NCI-H460 (cell line): ENCODE results near the gene INPP4A. TPM values are rescaled to one million over a fixed set of nuclear protein-coding genes. Genes with fewer than 3 reads are reported as not detected.
A peak's percentile ranks its signal among the peaks of the same experiment; 100 is the strongest.

Source experiments
- DNase-seq: peaks from one replicate; pipeline ENCODE4 v3.0.0-alpha.2; 2016; ENCODE audit warnings: low read depth; ENCODE audit errors: extremely low read depth
- total RNA-seq: library from RNA; depleted of rRNA; stranded (reverse); fragments of >200 nt; shearing (Covaris generic); gene quantifications from 2 replicates; pipeline ENCODE4 v1.2.3, GENCODE V29; 2014

Gene INPP4A
- total RNA-seq, 1 experiment from 2014 or later: 16.7 TPM

GRCh38 chr2:98473995-98474780 is 29.5 kb downstream of the INPP4A start:
- DNase-seq: no peak

GRCh38 chr2:98474979-98475632 is 30.4 kb downstream of the INPP4A start:
- no peak for DNase-seq

DNA sequence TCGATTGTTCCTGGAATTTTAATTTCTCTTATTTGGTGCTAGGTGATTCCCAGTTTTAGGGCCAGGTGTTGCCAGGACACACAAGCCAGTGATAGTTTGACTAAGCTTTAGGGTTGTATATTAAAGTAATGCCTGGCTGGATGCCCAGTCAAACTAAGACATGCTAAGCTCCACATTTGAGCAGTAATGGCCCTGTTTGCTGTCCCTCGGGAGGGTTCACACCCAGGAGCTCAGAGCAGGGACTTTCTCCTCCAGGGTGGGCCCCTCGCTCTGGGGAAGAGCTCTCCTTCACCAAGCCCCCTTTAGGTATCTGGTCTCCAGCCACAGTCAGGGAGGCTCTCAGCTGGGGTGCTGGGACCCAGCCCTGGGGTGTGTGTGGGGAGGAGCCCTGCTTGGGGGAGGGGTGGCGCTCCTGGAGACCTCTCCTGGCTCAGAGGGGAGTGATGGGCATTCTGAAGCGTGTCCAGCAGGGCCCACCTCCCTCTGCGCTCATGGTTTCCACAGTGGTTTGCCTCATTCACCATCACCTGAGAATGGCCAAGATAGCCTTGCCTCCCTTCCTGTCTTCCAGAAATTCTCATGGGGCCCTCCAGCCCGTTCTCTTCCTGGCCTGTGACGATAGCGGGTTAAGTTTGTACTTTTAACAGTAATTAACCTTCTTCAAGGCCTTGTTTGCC is 31.7 kb downstream of the INPP4A start:
- no peak for DNase-seq

- DNase-seq: no peak
Observed at GRCh38 chr2:98477036-98477435, 32.4 kb downstream of the INPP4A start.

GRCh38 chr2:98477506-98477905 is 32.8 kb downstream of the INPP4A start:
- no peak for DNase-seq

DNA sequence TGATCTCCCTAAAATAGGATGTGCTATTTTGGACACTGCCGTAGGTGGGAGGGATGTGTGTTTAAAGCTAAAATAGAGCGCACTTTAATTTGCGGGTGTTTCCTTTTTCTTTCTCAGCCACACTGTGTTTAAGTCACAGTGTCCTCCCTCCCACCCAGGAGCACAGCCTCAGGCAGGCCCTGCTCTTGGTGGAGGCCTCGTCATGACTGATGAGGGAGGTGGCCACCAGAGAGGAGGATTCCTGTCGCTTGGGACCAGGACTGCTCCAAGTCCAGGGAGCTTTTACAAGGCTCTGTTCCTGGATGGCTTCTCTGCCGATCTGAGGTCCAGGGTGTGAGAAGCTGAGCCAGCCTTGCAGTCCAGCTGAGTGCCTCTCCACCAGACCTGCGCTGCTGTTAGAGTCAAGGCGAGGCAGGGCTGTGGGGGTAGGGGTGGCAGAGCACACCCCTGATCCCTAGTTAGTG is 33.5 kb downstream of the INPP4A start:
- DNase-seq: no peak

DNA sequence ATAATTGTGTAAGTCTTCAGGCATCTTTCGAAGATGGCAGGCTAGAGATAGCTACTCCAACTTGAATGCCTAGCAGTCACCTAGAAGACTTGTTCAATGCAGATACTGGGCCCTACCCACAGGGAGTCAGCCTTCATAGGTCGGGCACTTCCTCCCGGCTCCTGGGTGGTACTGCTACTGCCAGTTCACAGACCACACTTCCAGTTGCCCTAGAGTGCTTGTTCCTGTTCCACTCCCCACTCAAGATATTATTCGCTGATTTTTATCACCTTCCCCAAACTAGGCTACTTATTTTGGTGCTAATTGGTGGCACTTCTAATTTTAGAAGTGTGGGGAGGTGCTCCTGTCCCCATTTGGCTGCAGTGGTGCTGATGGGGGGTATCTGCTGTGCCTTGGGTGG is 34.2 kb downstream of the INPP4A start:
- no peak for DNase-seq

DNA sequence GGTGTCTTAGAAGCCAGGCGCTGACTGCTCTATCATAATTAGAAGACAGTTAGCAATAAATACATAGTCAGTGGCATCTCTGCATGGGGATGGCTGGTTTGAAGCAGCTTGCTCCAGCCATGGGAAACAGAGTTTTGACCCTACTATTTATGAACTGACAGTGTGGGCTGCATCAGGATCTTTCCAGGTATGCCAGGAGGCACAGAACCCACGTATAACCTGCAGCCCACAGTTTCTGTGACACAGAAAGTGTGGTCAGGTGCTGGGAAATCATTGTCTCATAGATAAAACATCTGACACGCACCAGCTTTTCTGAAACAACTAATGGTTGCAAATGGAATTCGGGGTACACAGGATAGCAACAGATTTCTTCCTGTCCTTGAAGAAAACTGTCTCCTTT is 34.7 kb downstream of the INPP4A start:
- no peak for DNase-seq

- DNase-seq: no peak
Observed at GRCh38 chr2:98479959-98480524, 35.4 kb downstream of the INPP4A start.

- DNase-seq: no peak
Observed at GRCh38 chr2:98480598-98480997, 35.9 kb downstream of the INPP4A start.

DNA sequence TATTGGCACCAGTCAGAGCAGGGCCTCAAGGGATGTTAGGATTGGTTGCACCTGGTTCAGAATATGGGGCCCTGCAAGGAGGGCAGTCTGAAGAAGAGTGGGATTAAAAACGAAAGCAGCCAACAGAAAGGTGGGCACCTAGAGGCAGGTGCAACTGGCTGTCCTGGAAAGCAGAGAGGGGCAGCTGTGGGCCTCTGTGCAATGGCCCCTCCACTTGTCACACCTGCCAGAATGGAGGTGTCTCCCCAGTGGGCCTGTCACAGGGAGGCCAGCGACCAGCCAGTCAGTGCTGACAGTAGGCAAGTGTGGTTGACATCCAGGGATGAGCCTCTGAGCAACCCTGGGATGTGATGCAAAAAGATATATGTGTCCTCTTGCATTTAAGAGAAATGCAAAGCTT is 37.7 kb downstream of the INPP4A start:
- no peak for DNase-seq

DNA sequence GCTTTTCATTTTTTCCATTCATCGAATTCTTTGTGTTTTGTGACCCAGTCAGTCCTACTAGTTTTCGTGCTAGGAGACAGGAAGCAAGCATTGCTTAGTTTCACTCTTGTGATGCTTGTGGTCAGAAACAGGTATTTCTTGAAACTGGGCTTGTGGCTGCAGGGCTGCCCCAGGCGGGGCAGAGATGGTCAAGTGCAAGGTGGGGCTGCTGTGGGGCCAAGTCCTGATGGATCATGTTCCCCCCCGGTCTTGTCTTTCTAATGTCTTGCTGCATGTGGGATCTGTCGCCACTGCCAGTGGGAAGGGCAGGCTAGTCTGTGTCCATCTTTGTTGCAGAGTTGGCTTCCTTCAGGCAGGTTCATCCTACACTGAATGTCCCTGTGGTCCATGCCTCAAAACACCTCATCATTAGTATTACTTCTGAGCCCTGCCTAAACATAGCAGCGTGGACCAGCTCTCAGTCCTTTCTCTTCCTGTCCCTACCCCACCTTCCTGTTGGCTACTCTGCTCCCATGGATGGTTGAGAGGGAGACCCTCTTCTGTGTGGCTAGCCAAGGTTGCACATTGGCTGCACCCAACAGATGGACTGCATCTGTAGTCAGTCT is 38.7 kb downstream of the INPP4A start:
- DNase-seq: no peak

GRCh38 chr2:98484121-98484557 is 39.5 kb downstream of the INPP4A start:
- no peak for DNase-seq

GRCh38 chr2:98484652-98485452 is 40.2 kb downstream of the INPP4A start:
- DNase-seq: no peak

DNA sequence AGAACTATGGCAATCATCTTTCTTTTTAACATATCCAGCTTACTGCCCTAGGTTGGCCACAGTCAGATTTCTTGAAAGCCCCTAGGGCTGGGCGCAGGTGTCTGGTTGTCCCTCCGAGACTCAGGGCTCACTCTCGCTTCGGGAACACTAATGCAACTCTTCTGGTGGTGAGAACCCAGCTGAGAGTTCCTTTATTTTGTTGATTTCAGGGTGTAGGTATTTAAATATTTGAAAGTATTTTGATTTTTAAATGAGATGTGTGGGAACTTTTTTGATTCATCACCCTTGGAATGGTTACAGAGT is 40.7 kb downstream of the INPP4A start:
- DNase-seq: no peak

GRCh38 chr2:98486374-98486981 is 41.8 kb downstream of the INPP4A start:
- no peak for DNase-seq

- DNase-seq: no peak
Observed at GRCh38 chr2:98487101-98487805, 42.6 kb downstream of the INPP4A start.

- peak; percentile 9 for DNase-seq
Observed at GRCh38 chr2:98487806-98488189, 43.1 kb downstream of the INPP4A start.

DNA sequence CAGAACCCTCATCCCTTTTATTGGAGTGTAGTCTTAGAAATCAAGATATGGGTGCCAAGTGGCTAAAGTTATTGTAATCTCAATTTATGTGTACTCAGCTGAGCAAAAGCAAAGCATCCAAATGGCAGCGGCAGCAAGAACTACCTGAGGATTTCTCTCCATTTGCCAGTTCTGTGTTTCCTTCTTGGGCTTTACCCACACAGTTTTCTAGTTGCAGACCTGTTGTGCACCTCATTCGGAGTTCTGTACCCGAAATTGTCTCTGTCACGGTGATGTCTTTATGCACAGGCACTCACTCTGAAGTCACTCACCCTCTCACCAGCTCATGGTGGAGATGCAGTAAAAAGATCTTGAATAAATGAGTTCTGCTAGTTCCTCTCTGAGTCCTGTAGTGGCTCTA is 43.6 kb downstream of the INPP4A start:
- DNase-seq: no peak
